ENCODE measurements around the gene STK32C. TPM values are rescaled to one million over a fixed set of nuclear protein-coding genes. Genes with fewer than 3 reads are reported as not detected.

The STK32C gene
- total and polyA plus RNA-seq, 2 donors (not counting 1 experiment from before 2014, with no cell fraction given) = 9.9 to 16.8 TPM

GRCh38 chr10:132250481-132251475 is 57.0 kb downstream of the STK32C start:
- H3K9me3 Mint-ChIP-seq (ENCODE audit: insufficient read depth) = no peaks in the 10 kb centered on the region

More at GRCh38 chr10:132250481-132251475, 57.0 kb downstream of the STK32C start:
- intact Hi-C loops (cut with micrococcal nuclease) = no loop called here
- Histone ChIP-seq H3K9ac (ENCODE audit: low read length) (no peak overlapping the region), H3K27me3 (replicated peaks in 1 of 4; ENCODE audit: control extremely low read depth in 1 of 4, control insufficient read depth in 3 of 4, insufficient read depth in 4 of 4, low read length in 3 of 4) (no peaks in the 10 kb centered on the region), H3K9me3 (ENCODE audit: control extremely low read depth in 1 of 3, control insufficient read depth in 2 of 3, insufficient read depth in 1 of 3, low read length in 2 of 3) (peaks cover 0 to 5% (median 0%) of the 10 kb centered on the region in 3 donors), H3K79me2 (ENCODE audit: control insufficient read depth, insufficient read depth, low read length) (no peaks in the 10 kb centered on the region), H3K4me1 (ENCODE audit: control insufficient read depth in 2 of 2, insufficient read depth in 2 of 2, low read length in 2 of 2) (peaks cover 0 to 4% of the 10 kb centered on the region in 2 donors), H3K4me3 (ENCODE audit: control extremely low read depth in 1 of 5, extremely low read depth in 1 of 5, insufficient read depth in 1 of 5, low read depth in 2 of 5, low read length in 4 of 5) (no peak overlapping the region), H4K20me1 (ENCODE audit: control insufficient read depth, insufficient read depth, low read length, poor library complexity, severe bottlenecking) (no peaks in the 10 kb centered on the region), H2AFZ (ENCODE audit: insufficient read depth, low read depth, low read length, poor library complexity, severe bottlenecking) (no peak overlapping the region), H3K4me2 (replicated peaks; ENCODE audit: low read depth, low read length, poor library complexity, severe bottlenecking) (no peak overlapping the region), H3K36me3 (replicated peaks in 1 of 2; ENCODE audit: control extremely low read depth in 1 of 2, control insufficient read depth in 1 of 2, extremely low read depth in 1 of 2, insufficient read depth in 2 of 2, low read length in 1 of 2) (no peaks in the 10 kb centered on the region), H3K27ac (ENCODE audit: low read length in 2 of 2) (no peak overlapping the region)
- DNase-seq (no peak), ATAC-seq (ENCODE audit: low read depth) (no peak)
- ChIA-PET CTCF (no interaction called here), POLR2A (no interaction called here)
- H3K4me1 Mint-ChIP-seq = peaks cover 5% of the 10 kb centered on the region
- TF ChIP-seq EZH2 (IDR thresholded peaks at IDR 0.05; ENCODE audit: borderline replicate concordance, insufficient read depth, low read depth, low read length, poor library complexity, severe bottlenecking) = no peak
- TF ChIP-seq, protein P1, sequence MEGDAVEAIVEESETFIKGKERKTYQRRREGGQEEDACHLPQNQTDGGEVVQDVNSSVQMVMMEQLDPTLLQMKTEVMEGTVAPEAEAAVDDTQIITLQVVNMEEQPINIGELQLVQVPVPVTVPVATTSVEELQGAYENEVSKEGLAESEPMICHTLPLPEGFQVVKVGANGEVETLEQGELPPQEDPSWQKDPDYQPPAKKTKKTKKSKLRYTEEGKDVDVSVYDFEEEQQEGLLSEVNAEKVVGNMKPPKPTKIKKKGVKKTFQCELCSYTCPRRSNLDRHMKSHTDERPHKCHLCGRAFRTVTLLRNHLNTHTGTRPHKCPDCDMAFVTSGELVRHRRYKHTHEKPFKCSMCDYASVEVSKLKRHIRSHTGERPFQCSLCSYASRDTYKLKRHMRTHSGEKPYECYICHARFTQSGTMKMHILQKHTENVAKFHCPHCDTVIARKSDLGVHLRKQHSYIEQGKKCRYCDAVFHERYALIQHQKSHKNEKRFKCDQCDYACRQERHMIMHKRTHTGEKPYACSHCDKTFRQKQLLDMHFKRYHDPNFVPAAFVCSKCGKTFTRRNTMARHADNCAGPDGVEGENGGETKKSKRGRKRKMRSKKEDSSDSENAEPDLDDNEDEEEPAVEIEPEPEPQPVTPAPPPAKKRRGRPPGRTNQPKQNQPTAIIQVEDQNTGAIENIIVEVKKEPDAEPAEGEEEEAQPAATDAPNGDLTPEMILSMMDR (IDR thresholded peaks at IDR 0.05) = no peak
- H3K27ac Mint-ChIP-seq = no peak overlapping the region
- H3K4me3 Mint-ChIP-seq = no peak overlapping the region
- no peaks in the 10 kb centered on the region for H3K27me3 Mint-ChIP-seq
- WGBS (ENCODE audit: insufficient coverage) = 90% methylated on average over 24 of the region's 30 CpGs

Measured in B cell (primary cell).